ENCODE results near the gene MFAP2. TPM values are rescaled to one million over a fixed set of nuclear protein-coding genes. Genes with fewer than 3 reads are reported as not detected.
A peak's percentile ranks its signal among the peaks of the same experiment; 100 is the strongest.
"Not testable (repeated sequence)": the region's sequence is repeated elsewhere in the genome, so short reads cannot be mapped to it uniquely, and the experiment has no call there.

The MFAP2 gene
- total and polyA plus RNA-seq, 8 donors: 4.6 to 19.5 (median 8.7) TPM

DNA sequence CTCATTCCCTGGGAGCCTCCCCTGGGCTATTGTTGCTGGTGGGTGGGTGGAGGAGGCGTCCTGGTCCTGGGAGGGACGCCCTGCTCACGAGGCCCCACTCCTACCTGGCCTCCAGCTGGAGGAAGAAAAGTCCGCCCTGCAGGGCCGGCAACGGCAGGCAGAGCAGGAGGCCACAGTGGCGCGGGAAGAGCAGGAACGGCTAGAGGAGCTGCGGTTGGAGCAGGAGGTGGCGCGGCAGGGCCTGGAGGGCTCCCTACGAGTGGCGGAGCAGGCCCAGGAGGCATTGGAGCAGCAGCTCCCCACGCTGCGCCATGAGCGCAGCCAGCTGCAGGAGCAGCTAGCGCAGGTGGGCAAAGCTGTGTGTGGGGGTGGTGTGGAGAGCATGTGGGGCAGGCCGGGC is 33.8 kb downstream of the MFAP2 start:
- intact Hi-C loops (cut with DNase I): loop anchor here in 1 of 3 donors (10.0 kb wide), 1 partner anchor 332 kb away; the partner anchor contains the start of gene NBPF1
- Histone ChIP-seq H3K4me3 (no peak overlapping the region), H3K4me1 (peaks cover 0 to 15% (median 5%) of the 10 kb centered on the region in 3 donors), H3K9me3 (no peaks in the 10 kb centered on the region), H3K27me3 (no peaks in the 10 kb centered on the region), H3K36me3 (peaks cover 0 to 4% (median 0%) of the 10 kb centered on the region in 3 donors), H3K27ac (no peak overlapping the region)
- ATAC-seq: no peak
- no peak for FAIRE-seq
- peak in 2 of 6 donors; percentile 45 to 74 for DNase-seq
- TF ChIP-seq, protein P1, sequence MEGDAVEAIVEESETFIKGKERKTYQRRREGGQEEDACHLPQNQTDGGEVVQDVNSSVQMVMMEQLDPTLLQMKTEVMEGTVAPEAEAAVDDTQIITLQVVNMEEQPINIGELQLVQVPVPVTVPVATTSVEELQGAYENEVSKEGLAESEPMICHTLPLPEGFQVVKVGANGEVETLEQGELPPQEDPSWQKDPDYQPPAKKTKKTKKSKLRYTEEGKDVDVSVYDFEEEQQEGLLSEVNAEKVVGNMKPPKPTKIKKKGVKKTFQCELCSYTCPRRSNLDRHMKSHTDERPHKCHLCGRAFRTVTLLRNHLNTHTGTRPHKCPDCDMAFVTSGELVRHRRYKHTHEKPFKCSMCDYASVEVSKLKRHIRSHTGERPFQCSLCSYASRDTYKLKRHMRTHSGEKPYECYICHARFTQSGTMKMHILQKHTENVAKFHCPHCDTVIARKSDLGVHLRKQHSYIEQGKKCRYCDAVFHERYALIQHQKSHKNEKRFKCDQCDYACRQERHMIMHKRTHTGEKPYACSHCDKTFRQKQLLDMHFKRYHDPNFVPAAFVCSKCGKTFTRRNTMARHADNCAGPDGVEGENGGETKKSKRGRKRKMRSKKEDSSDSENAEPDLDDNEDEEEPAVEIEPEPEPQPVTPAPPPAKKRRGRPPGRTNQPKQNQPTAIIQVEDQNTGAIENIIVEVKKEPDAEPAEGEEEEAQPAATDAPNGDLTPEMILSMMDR (IDR thresholded peaks at IDR 0.05): no peak
- 87 to 94% methylated on average over 19 of the region's 19 CpGs for WGBS, 2 donors

DNA sequence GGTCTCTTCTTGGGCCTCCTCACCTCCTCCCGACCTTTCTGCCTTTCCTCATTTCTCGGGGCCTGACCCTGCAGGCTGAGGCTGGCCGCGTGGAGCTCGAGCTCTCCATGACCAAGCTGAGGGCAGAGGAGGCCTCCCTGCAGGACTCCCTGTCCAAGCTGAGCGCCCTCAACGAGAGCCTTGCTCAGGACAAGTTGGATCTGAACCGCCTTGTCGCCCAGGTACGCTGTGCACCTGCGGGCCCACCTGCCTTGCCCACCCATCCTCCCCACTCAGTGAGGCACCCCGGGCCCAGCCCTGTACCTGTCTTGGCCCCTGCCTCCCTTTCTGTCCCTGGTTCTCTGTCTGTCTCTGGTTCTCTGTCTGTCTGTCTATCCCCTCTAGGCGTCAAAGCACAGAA is 34.2 kb downstream of the MFAP2 start:
- WGBS, 2 donors: 88 to 89% methylated on average over 12 to 13 of the region's 13 CpGs
- not testable (repeated sequence) for H3K4me3 ChIP-seq, H3K9me3 ChIP-seq, FAIRE-seq, H3K27ac ChIP-seq, ATAC-seq, H3K36me3 ChIP-seq, H3K27me3 ChIP-seq
- peaks cover 0 to 15% (median 5%) of the 10 kb centered on the region in 3 donors for H3K4me1 ChIP-seq
- intact Hi-C loops (cut with DNase I): loop anchor here in 1 of 3 donors (10.0 kb wide), 1 partner anchor 331 kb away; the partner anchor contains the start of gene NBPF1
- DNase-seq: peak in 1 of 6 donors; percentile 77

DNA sequence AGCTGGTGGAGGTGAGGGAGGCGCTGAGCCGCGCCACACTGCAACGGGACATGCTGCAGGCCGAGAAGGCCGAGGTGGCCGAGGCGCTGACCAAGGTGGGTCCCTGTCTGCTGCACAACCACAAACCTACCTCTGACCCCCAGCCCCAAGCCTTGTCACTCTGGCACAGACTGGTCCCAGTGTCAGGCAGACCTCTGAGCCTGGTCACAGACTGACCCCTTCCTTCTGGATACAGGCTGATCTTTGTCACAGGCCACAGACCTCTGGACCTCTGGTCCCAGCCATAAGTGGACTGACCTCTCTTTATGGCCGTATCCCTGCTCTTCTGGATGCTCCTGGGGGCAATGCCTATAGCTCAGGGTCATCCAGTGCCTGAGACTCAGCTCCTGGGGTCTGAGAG is 34.9 kb downstream of the MFAP2 start:
- not testable (repeated sequence) for H3K4me3 ChIP-seq, ATAC-seq, DNase-seq, H3K36me3 ChIP-seq, FAIRE-seq, H3K27ac ChIP-seq, H3K9me3 ChIP-seq, H3K27me3 ChIP-seq
- intact Hi-C loops (cut with DNase I): loop anchor here in 1 of 3 donors (10.0 kb wide), 1 partner anchor 331 kb away; the partner anchor contains the start of gene NBPF1
- H3K4me1 ChIP-seq: peaks cover 0 to 15% (median 5%) of the 10 kb centered on the region in 3 donors
- 88 to 96% methylated on average over 8 to 9 of the region's 9 CpGs for WGBS, 2 donors

DNA sequence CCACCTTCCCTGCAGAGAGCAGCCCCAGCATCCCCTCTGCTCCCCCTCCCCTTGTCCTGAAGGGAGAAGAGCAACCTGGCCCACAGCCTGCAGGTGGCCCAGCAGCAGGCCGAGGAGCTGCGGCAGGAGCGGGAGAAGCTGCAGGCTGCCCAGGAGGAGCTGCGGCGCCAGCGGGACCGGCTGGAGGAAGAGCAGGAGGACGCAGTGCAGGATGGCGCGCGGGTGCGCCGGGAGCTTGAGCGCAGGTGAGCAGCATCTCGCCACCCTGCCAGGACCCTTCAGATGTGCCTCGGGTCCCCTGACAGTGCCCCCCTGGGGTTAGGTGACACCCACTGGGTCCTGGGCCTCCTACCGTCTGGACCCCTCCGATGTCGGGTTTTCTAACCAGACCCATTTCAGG is 36.4 kb downstream of the MFAP2 start:
- Histone ChIP-seq H3K27ac (no peak overlapping the region), H3K27me3 (no peaks in the 10 kb centered on the region), H3K9me3 (no peaks in the 10 kb centered on the region), H3K36me3 (peaks cover 0 to 4% (median 0%) of the 10 kb centered on the region in 3 donors), H3K4me1 (peaks cover 0 to 10% (median 5%) of the 10 kb centered on the region in 3 donors), H3K4me3 (no peak overlapping the region)
- ATAC-seq: no peak
- TF ChIP-seq, protein P1 (IDR thresholded peaks at IDR 0.05): no peak
- peak in 1 of 6 donors; percentile 73 for DNase-seq
- FAIRE-seq: no peak
- intact Hi-C loops (cut with DNase I): loop anchor here in 1 of 3 donors (10.0 kb wide), 1 partner anchor 329 kb away; the partner anchor contains the start of gene NBPF1
- WGBS, 2 donors: 89 to 93% methylated on average over 19 of the region's 19 CpGs

DNA sequence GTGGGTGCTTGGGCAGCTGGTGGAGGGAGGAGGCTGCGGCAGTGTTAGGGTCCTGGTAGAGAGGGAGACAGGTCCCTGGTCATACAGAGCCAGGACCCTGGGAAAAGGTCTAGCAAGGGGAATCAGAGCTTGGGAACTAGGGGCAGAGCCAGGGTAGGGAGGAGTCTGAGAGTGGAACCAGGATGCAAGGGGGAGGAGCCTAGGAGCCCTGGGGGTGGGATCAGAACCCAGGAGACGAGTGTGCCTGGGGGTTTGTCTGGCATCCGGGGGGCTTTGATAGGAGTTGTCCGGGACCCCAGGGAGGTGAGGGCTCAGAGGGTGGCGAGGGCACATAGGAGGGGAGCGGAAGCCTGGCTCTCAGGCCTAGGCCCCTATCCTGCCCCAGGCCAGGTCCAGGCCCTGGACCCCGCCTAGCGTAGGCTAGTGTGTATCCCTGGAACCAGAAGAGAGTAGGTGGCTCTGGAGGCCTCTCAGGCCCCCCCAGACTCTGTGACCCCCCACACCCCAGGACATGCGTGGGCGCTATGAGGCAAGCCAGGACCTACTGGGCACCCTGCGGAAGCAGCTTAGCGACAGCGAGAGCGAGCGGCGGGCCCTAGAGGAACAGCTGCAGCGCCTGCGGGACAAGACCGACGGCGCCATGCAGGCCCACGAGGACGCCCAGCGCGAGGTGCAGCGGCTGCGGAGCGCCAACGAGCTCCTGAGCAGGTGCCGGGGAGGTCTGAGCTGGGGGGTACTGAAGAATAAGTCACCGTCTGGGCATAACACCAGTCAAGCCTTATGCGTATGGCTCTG is 40.8 kb downstream of the MFAP2 start:
- ATAC-seq: peak in 3 of 4 donors; percentile 22 to 36 (median 24)
- H3K36me3 ChIP-seq, H3K9me3 ChIP-seq, H3K27ac ChIP-seq, FAIRE-seq, H3K4me1 ChIP-seq, H3K4me3 ChIP-seq, H3K27me3 ChIP-seq: not testable (repeated sequence)
- peak in 2 of 6 donors; percentile 13 to 74 for DNase-seq
- WGBS, 2 donors: 95 to 96% methylated on average over 32 of the region's 32 CpGs
- intact Hi-C loops (cut with DNase I): loop anchor here in 1 of 3 donors (10.0 kb wide), 1 partner anchor 325 kb away; the partner anchor contains the start of gene NBPF1

DNA sequence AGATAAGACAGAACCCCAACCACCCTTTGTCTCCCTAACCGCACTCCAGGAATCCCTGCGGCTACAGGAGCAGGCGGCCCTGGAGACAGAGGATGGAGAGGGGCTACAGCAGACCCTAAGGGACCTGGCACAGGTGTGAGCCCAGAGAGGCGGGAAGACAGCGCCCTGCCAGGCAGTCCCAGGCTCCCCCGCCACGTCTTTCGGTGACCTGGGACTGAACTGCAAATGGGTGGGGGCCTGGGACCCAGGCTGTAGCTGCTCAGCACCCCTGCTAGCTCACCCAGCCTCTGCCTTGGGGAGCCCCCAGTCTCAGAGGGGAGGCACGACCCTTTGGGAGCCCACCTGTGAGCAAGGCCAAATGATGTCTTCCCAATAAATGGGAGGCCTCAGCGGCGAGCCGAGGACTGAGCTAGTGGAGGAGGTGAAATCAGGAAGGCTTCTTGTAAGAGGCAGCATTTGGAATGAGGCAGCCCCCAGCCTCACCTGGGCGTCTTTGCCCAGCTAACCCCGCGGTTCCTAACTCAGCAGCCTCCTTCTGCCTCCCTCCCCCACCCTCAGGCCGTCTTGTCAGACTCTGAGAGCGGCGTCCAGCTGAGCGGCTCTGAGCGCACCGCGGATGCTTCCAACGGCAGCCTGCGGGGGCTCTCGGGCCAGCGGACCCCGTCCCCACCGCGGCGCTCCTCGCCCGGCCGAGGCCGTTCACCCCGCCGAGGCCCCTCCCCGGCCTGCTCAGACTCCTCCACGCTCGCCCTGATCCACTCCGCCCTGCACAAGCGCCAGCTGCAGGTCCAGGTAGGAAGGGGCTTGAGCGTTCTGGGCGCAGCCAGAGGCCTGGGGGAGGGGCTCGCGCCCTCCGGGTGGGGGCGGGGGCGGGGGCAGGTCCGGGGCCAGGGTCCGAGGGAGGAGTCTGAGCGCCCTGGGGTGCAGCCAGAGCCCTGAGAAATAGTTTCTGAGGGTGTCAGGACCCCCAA is 41.8 kb downstream of the MFAP2 start:
- ATAC-seq (no peak), FAIRE-seq (no peak), DNase-seq (peak in 1 of 6 donors; percentile 78)
- TF ChIP-seq, protein P1 (IDR thresholded peaks at IDR 0.05): no peak
- intact Hi-C loops (cut with DNase I): no loop called here
- Histone ChIP-seq H3K27me3 (no peaks in the 10 kb centered on the region), H3K27ac (no peak overlapping the region), H3K36me3 (no peaks in the 10 kb centered on the region), H3K4me1 (no peaks in the 10 kb centered on the region), H3K4me3 (no peak overlapping the region), H3K9me3 (no peaks in the 10 kb centered on the region)
- 62 to 81% methylated on average over 51 of the region's 51 CpGs for WGBS, 2 donors

DNA sequence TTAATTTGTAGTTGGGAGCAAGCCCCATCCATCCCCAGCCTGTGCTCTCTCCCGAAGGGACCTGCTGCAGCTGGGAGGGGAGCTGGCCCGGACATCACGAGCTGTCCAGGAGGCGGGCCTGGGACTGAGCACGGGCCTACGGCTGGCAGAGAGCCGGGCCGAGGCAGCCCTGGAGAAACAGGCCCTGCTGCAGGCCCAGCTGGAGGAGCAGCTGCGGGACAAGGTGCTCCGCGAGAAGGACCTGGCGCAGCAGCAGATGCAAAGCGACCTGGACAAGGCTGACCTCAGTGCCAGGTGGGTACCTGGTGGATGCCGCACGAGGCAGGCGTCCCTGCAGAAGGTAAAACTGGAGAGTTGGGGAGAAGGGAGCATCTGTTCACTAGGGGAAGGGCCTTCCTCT is 43.8 kb downstream of the MFAP2 start:
- FAIRE-seq; H3K27ac ChIP-seq; H3K9me3 ChIP-seq; H3K4me3 ChIP-seq; intact Hi-C loops (cut with DNase I); DNase-seq; H3K4me1 ChIP-seq; H3K36me3 ChIP-seq; H3K27me3 ChIP-seq: not testable (repeated sequence)
- ATAC-seq: peak in 3 of 4 donors; percentile 30 to 58 (median 47)
- WGBS, 2 donors: 88 to 92% methylated on average over 16 of the region's 16 CpGs

DNA sequence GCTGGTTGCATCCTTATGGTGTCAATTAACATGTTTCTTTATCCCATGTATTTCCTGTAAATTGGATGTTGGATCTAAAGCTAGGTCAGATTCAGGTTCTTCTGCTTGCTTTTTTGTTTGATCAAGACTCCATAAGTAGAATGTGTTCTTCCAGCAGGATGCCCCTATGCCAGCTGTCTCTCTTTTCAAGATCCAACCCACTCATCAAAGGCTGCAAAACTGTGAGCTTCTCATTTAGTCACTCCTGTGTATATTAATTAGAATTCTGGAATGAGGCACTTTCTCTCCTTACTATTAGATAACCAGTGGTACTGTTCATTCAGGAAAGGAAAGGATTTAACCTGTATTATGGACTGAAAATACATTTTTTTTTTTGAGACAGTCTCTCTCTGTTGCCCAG is 46.5 kb downstream of the MFAP2 start:
- H3K9me3 ChIP-seq; FAIRE-seq; ATAC-seq; H3K27me3 ChIP-seq; intact Hi-C loops (cut with DNase I); H3K4me1 ChIP-seq; H3K4me3 ChIP-seq; DNase-seq; H3K27ac ChIP-seq; H3K36me3 ChIP-seq: not testable (repeated sequence)

Data from pancreas (tissue), 10 donors.